ENCODE data around the gene LTC4S. TPM values are rescaled to one million over a fixed set of nuclear protein-coding genes. Genes with fewer than 3 reads are reported as not detected.
A peak's percentile ranks its signal among the peaks of the same experiment; 100 is the strongest.

LTC4S gene
- total and polyA plus RNA-seq, 9 of the 15 experiments (the other 6 are each of a cell fraction or from before 2014, with no cell fraction given), result 0.17 to 0.77 (median 0.75) TPM; not detected in 6

- TF ChIP-seq KLF16 (IDR thresholded peaks at IDR 0.05) (0 out of 2 replicates have a peak, but pooled peaks have one; percentile 17), RCOR1 (IDR thresholded peaks at IDR 0.05; ENCODE audit: borderline replicate concordance in 1 of 2, low read depth in 2 of 2, low read length in 2 of 2) (peak in 1 of 2 experiments; percentile 14; a peak in 1 of 4 replicates), DPF2 (IDR thresholded peaks at IDR 0.05) (peak; percentile 56; the same call in 1 of the 2 replicates), POLR2AphosphoS5 (IDR thresholded peaks at IDR 0.05; ENCODE audit: control insufficient read depth, insufficient read depth, low read depth, low read length) (0 out of 2 replicates have a peak, but pooled peaks have one; percentile 11), ZBTB5 (IDR thresholded peaks at IDR 0.05) (no peak), ARID1B (IDR thresholded peaks at IDR 0.05) (peak; percentile 82), ZNF644 (tag; IDR thresholded peaks at IDR 0.05; ENCODE audit: low read depth) (no peak), TEAD2 (tag; IDR thresholded peaks at IDR 0.05) (no peak), MAFK (IDR thresholded peaks at IDR 0.05; ENCODE audit: low read length) (peak; percentile 59; the same call in 1 of the 2 replicates), CCAR2 (IDR thresholded peaks at IDR 0.05; ENCODE audit: low read depth, low read length) (no peak), CBFA2T2 (conservative IDR thresholded peaks at IDR 0.05) (peak; percentile 56)
- TF ChIP-seq, protein P1, sequence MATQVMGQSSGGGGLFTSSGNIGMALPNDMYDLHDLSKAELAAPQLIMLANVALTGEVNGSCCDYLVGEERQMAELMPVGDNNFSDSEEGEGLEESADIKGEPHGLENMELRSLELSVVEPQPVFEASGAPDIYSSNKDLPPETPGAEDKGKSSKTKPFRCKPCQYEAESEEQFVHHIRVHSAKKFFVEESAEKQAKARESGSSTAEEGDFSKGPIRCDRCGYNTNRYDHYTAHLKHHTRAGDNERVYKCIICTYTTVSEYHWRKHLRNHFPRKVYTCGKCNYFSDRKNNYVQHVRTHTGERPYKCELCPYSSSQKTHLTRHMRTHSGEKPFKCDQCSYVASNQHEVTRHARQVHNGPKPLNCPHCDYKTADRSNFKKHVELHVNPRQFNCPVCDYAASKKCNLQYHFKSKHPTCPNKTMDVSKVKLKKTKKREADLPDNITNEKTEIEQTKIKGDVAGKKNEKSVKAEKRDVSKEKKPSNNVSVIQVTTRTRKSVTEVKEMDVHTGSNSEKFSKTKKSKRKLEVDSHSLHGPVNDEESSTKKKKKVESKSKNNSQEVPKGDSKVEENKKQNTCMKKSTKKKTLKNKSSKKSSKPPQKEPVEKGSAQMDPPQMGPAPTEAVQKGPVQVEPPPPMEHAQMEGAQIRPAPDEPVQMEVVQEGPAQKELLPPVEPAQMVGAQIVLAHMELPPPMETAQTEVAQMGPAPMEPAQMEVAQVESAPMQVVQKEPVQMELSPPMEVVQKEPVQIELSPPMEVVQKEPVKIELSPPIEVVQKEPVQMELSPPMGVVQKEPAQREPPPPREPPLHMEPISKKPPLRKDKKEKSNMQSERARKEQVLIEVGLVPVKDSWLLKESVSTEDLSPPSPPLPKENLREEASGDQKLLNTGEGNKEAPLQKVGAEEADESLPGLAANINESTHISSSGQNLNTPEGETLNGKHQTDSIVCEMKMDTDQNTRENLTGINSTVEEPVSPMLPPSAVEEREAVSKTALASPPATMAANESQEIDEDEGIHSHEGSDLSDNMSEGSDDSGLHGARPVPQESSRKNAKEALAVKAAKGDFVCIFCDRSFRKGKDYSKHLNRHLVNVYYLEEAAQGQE (IDR thresholded peaks at IDR 0.05; ENCODE audit: borderline replicate concordance), result peak; percentile 42
- TF ChIP-seq, protein P1 (CRISPR knock-in tag; IDR thresholded peaks at IDR 0.05; ENCODE audit: low read depth), result no peak
- TF ChIP-seq, protein P2, sequence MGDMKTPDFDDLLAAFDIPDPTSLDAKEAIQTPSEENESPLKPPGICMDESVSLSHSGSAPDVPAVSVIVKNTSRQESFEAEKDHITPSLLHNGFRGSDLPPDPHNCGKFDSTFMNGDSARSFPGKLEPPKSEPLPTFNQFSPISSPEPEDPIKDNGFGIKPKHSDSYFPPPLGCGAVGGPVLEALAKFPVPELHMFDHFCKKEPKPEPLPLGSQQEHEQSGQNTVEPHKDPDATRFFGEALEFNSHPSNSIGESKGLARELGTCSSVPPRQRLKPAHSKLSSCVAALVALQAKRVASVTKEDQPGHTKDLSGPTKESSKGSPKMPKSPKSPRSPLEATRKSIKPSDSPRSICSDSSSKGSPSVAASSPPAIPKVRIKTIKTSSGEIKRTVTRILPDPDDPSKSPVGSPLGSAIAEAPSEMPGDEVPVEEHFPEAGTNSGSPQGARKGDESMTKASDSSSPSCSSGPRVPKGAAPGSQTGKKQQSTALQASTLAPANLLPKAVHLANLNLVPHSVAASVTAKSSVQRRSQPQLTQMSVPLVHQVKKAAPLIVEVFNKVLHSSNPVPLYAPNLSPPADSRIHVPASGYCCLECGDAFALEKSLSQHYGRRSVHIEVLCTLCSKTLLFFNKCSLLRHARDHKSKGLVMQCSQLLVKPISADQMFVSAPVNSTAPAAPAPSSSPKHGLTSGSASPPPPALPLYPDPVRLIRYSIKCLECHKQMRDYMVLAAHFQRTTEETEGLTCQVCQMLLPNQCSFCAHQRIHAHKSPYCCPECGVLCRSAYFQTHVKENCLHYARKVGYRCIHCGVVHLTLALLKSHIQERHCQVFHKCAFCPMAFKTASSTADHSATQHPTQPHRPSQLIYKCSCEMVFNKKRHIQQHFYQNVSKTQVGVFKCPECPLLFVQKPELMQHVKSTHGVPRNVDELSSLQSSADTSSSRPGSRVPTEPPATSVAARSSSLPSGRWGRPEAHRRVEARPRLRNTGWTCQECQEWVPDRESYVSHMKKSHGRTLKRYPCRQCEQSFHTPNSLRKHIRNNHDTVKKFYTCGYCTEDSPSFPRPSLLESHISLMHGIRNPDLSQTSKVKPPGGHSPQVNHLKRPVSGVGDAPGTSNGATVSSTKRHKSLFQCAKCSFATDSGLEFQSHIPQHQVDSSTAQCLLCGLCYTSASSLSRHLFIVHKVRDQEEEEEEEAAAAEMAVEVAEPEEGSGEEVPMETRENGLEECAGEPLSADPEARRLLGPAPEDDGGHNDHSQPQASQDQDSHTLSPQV (IDR thresholded peaks at IDR 0.05), result peak; percentile 69
Measured at GRCh38 chr5:179766021-179766725, 27.6 kb upstream of the LTC4S start (continued).

All from K562 (cell line).